GM12878 (cell line): Measurements from ENCODE around the gene GDA. TPM values are rescaled to one million over a fixed set of nuclear protein-coding genes. Genes with fewer than 3 reads are reported as not detected.

ENCODE experiments used
- ATAC-seq: fragments of 200-7000 bp; cut with Tn5 transposase; 3 replicates; pipeline ENCODE4 v1.9.1; 2020; ENCODE audit warnings: mild to moderate bottlenecking, moderate library complexity
- BruUV-seq: library from RNA; stranded (reverse); fragments of 400-500 nt; replicated peaks from 2 replicates; lab custom pipeline; 2021; lab: Mats Ljungman, UMichigan
- CTCF ChIA-PET: fragments of 300-600 bp; sonication (Branson Sonifier 250); formaldehyde crosslinking; extraction: SDS; loops from one replicate; lab custom pipeline; 2021; ENCODE audit warnings: inconsistent platforms; lab: Yijun Ruan, JAX
- POLR2A ChIA-PET: fragments of 350-600 bp; formaldehyde crosslinking; extraction: SDS; loops from one replicate; lab custom pipeline; 2021; ENCODE audit warnings: inconsistent platforms; lab: Charles Lee
- RAD21 ChIA-PET: fragments of 300-600 bp; sonication (Branson Sonifier 250); formaldehyde crosslinking; loops from one replicate; lab custom pipeline; 2023; ENCODE audit warnings: antibody characterized with exemption; ENCODE audit not compliant: unreplicated experiment; lab: Charles Lee
- SMC1A ChIA-PET: fragments of 300-600 bp; sonication (Branson Sonifier 250); formaldehyde crosslinking; loops from one replicate; lab custom pipeline; 2023; ENCODE audit not compliant: unreplicated experiment, uncharacterized antibody; lab: Charles Lee
- DNase-seq: peaks from one replicate; pipeline ENCODE4 v3.0.0-alpha.2; 2011; ENCODE audit warnings: low read depth, low spot score
- FAIRE-seq: peaks from 3 replicates; lab custom pipeline; 2011; peaks lifted over from hg19 to GRCh38; lab: Jason Lieb, UNC
- H2AFZ ChIP-seq: 2 replicates; pipeline ENCODE4 v1.6.0; 2011; ENCODE audit warnings: low read depth, low read length, control low read depth; ENCODE audit not compliant: control insufficient read depth
- H3K27ac ChIP-seq: 2 replicates; pipeline ENCODE4 v1.5.1; 2011; ENCODE audit warnings: control low read depth; ENCODE audit not compliant: control insufficient read depth, insufficient read depth
- H3K27me3 ChIP-seq, 2 experiments: replicated peaks in 1 of 2; 2 replicates each; pipeline versions ENCODE4 v1.6.0 to v1.6.1; 2011; ENCODE audit warnings: low read length in 1 of 2; ENCODE audit not compliant: control insufficient read depth in 2 of 2, insufficient read depth in 2 of 2
- H3K36me3 ChIP-seq, 2 experiments: 2 replicates each; pipeline ENCODE4 v1.5.1; 2011; ENCODE audit warnings: low read length in 1 of 2; ENCODE audit not compliant: control insufficient read depth in 2 of 2, insufficient read depth in 2 of 2
- H3K4me1 ChIP-seq: 2 replicates; pipeline ENCODE4 v1.6.1; 2011; ENCODE audit warnings: mild to moderate bottlenecking, low read length, moderate library complexity, mixed read lengths; ENCODE audit not compliant: control insufficient read depth, insufficient read depth
- H3K4me2 ChIP-seq: 2 replicates; pipeline ENCODE4 v1.6.0; 2011; ENCODE audit warnings: control low read depth; ENCODE audit not compliant: control insufficient read depth, insufficient read depth
- H3K4me3 ChIP-seq: fragments of 200-600 bp; sonication (generic); 2 replicates; pipeline ENCODE4 v1.5.1; 2016
- H3K79me2 ChIP-seq: 2 replicates; pipeline ENCODE4 v1.6.0; 2011; ENCODE audit warnings: low read length; ENCODE audit not compliant: control insufficient read depth, insufficient read depth
- H3K9ac ChIP-seq: 2 replicates; pipeline ENCODE4 v1.8.0; 2011; ENCODE audit warnings: low read length, control low read depth, mixed read lengths; ENCODE audit not compliant: control insufficient read depth, insufficient read depth
- H3K9me3 ChIP-seq: replicated peaks from 3 replicates; pipeline ENCODE4 v1.5.1; 2011; ENCODE audit warnings: mild to moderate bottlenecking, low read length; ENCODE audit not compliant: control insufficient read depth, insufficient read depth
- H4K20me1 ChIP-seq: 2 replicates; pipeline ENCODE4 v1.6.0; 2011; ENCODE audit not compliant: control insufficient read depth, insufficient read depth
- CEBPB ChIP-seq, 2 experiments: fragments of 150-350 bp in 1 of 2; IDR thresholded peaks; 2 replicates each; pipeline ENCODE4 v1.6.1; 2012 to 2014; ENCODE audit warnings: low read depth in 2 of 2, low read length in 2 of 2, borderline replicate concordance in 1 of 2, inconsistent platforms in 1 of 2
- ETV6 ChIP-seq, 2 experiments: fragments of 450-650 bp in 1 of 2; IDR thresholded peaks in 1 of 2; conservative IDR thresholded peaks in 1 of 2; 2 replicates each; pipeline ENCODE4 v1.6.1; 2014; ENCODE audit warnings: antibody characterized with exemption in 1 of 2, borderline replicate concordance in 1 of 2, low read depth in 1 of 2, mild to moderate bottlenecking in 1 of 2, moderate library complexity in 1 of 2
- GATAD2B ChIP-seq: fragments of 450-650 bp; conservative IDR thresholded peaks from 2 replicates; pipeline ENCODE4 v1.6.1; 2017; ENCODE audit warnings: low read depth, mild to moderate bottlenecking, moderate library complexity
- IRF4 ChIP-seq: IDR thresholded peaks from 2 replicates; pipeline ENCODE4 v1.6.1; 2011; ENCODE audit warnings: low read depth, low read length
- KLF5 ChIP-seq: fragments of 450-650 bp; IDR thresholded peaks from 2 replicates; pipeline ENCODE4 v1.6.1; 2014; ENCODE audit warnings: mild to moderate bottlenecking; ENCODE audit not compliant: partially characterized antibody
- MYB ChIP-seq: fragments of 150-350 bp; IDR thresholded peaks from 2 replicates; pipeline ENCODE4 v1.6.1; 2014; ENCODE audit warnings: mild to moderate bottlenecking, low read depth, low read length, borderline replicate concordance
- NR2C1 ChIP-seq: fragments of 450-650 bp; IDR thresholded peaks from 2 replicates; pipeline ENCODE4 v1.6.1; 2017; ENCODE audit warnings: antibody characterized with exemption, mild to moderate bottlenecking, moderate library complexity
- RB1 ChIP-seq: fragments of 450-650 bp; formaldehyde crosslinking; IDR thresholded peaks from 2 replicates; pipeline ENCODE4 v1.6.1; 2017; ENCODE audit warnings: mild to moderate bottlenecking, borderline replicate concordance
- RBBP5 ChIP-seq: fragments of 200-600 bp; sonication (generic); conservative IDR thresholded peaks from 2 replicates; pipeline ENCODE4 v1.6.1; 2016
- RUNX3 ChIP-seq: IDR thresholded peaks from 2 replicates; pipeline ENCODE4 v1.6.1; 2012; ENCODE audit warnings: low read length, inconsistent platforms
- SMARCA5 ChIP-seq: fragments of 450-650 bp; IDR thresholded peaks from 2 replicates; pipeline ENCODE4 v1.6.1; 2017; ENCODE audit warnings: mild to moderate bottlenecking
- SPI1 ChIP-seq: IDR thresholded peaks from 2 replicates; pipeline ENCODE4 v1.6.1; 2011; ENCODE audit warnings: low read depth, mild to moderate bottlenecking, low read length, moderate library complexity, borderline replicate concordance; ENCODE audit not compliant: insufficient read depth
- USF2 ChIP-seq: IDR thresholded peaks from 2 replicates; pipeline ENCODE4 v1.6.1; 2011; ENCODE audit warnings: low read depth, low read length, improper control_type of control experiment, borderline replicate concordance
- WRNIP1 ChIP-seq: IDR thresholded peaks from 2 replicates; pipeline ENCODE4 v1.6.1; 2011; ENCODE audit warnings: low read depth, low read length, improper control_type of control experiment, borderline replicate concordance
- ZNF384 ChIP-seq: IDR thresholded peaks from 2 replicates; pipeline ENCODE4 v1.6.1; 2012; ENCODE audit warnings: low read depth, mild to moderate bottlenecking, low read length, improper control_type of control experiment, borderline replicate concordance
- WGBS: methylation state at CpG from one replicate; pipeline ENCODE4 v1.1.6; 2016; ENCODE audit warnings: low lambda C conversion rate; ENCODE audit not compliant: insufficient replicate concordance, insufficient coverage; ENCODE audit errors: missing lambda C conversion rate; 5-methylcytosine and 5-hydroxymethylcytosine counted together
- in situ Hi-C: fragments of 300-500 bp; cut with MboI; formaldehyde crosslinking; loops from 9 replicates; pipeline ENCODE4 v1.14.3; 2018; ENCODE audit warnings: mixed read lengths
- intact Hi-C: fragments of 100-400 bp; cut with micrococcal nuclease; formaldehyde crosslinking; loops from one replicate; pipeline ENCODE4 v1.14.2; 2022; ENCODE audit not compliant: unreplicated experiment
- polyA plus RNA-seq, 11 experiments: library from polyadenylated mRNA; depleted of rRNA in 4 of 11; unstranded in 6 of 11; stranded (reverse) in 5 of 11; fragments of >200 nt; fragmentation: Nextera tagmentation in 4 of 11; fragmentation: Illumina TruSeq in 1 of 11; extraction: Ambion mirVana in 4 of 11; extraction: Trizol in 1 of 11; gene quantifications; 1 replicate in 1 of 11; 2 replicates in 10 of 11; pipeline versions ENCODE4 v1.2.1 to v1.2.3, GENCODE V29; 2011 to 2016; ENCODE audit warnings: inconsistent platforms in 2 of 11, missing spikeins in 2 of 11, low read depth in 1 of 11
- total RNA-seq, 4 experiments: library from RNA; depleted of rRNA in 3 of 4; stranded (reverse); fragments of >200 nt in 3 of 4; fragmentation: Illumina TruSeq in 1 of 4; extraction: Trizol in 1 of 4; gene quantifications; 2 replicates each; pipeline versions ENCODE4 v1.2.1 to v1.2.3, GENCODE V29; 2013 to 2021
- TF ChIP-seq, protein P1 (sequence below): IDR thresholded peaks from 2 replicates; pipeline ENCODE4 v1.6.1; 2012; ENCODE audit warnings: low read length, inconsistent platforms
- TF ChIP-seq, protein P2 (sequence below): fragments of 450-650 bp; IDR thresholded peaks from 2 replicates; pipeline ENCODE4 v1.6.1; 2017; ENCODE audit warnings: low read depth, mild to moderate bottlenecking, moderate library complexity

GDA gene
- total and polyA plus RNA-seq, 10 of the 15 experiments (the other 5 are each of a cell fraction or from before 2014, with no cell fraction given): 0.19 to 17.9 (median 0.48) TPM; not detected in 2

- DNase-seq (no peak), FAIRE-seq (no peak), ATAC-seq (no peak)
- Histone ChIP-seq H4K20me1 (no peaks in the 10 kb centered on the region), H3K36me3 (no peaks in the 10 kb centered on the region), H3K4me3 (no peak overlapping the region), H3K9me3 (no peaks in the 10 kb centered on the region), H3K27ac (no peak overlapping the region), H3K79me2 (no peaks in the 10 kb centered on the region), H2AFZ (no peak overlapping the region), H3K4me1 (no peaks in the 10 kb centered on the region), H3K27me3 (no peaks in the 10 kb centered on the region), H3K9ac (no peak overlapping the region), H3K4me2 (no peak overlapping the region)
- intact Hi-C loops: no loop called here
- ChIA-PET SMC1A (interaction anchor here (1.0 to 2.3 kb wide), 7 partner anchors 14 to 217 kb away, joined by 3 to 6 read pairs (median 3); no protein-coding TSS in a partner anchor), RAD21 (no interaction called here), POLR2A (no interaction called here), CTCF (no interaction called here)
- in situ Hi-C loops: no loop called here
- no TSS peak for BruUV-seq
- 25% methylated on average over 6 of the region's 6 CpGs for WGBS
- TF ChIP-seq IRF4 (no peak), USF2 (no peak), GATAD2B (no peak), WRNIP1 (no peak), MYB (no peak), RUNX3 (no peak), KLF5 (no peak), ETV6 (conservative IDR thresholded peaks at IDR 0.05 in 1 of 2, IDR thresholded peaks at IDR 0.05 in 1 of 2; ENCODE audit: borderline replicate concordance in 1 of 2, low read depth in 1 of 2) (no peak), RBBP5 (no peak), SPI1 (no peak), SMARCA5 (no peak), NR2C1 (no peak), CEBPB (IDR thresholded peaks at IDR 0.05; ENCODE audit: borderline replicate concordance in 1 of 2, low read depth in 2 of 2, low read length in 2 of 2) (no peak), ZNF384 (no peak), RB1 (no peak)
- TF ChIP-seq, protein P1, sequence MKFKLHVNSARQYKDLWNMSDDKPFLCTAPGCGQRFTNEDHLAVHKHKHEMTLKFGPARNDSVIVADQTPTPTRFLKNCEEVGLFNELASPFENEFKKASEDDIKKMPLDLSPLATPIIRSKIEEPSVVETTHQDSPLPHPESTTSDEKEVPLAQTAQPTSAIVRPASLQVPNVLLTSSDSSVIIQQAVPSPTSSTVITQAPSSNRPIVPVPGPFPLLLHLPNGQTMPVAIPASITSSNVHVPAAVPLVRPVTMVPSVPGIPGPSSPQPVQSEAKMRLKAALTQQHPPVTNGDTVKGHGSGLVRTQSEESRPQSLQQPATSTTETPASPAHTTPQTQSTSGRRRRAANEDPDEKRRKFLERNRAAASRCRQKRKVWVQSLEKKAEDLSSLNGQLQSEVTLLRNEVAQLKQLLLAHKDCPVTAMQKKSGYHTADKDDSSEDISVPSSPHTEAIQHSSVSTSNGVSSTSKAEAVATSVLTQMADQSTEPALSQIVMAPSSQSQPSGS: no peak
- TF ChIP-seq, protein P2, sequence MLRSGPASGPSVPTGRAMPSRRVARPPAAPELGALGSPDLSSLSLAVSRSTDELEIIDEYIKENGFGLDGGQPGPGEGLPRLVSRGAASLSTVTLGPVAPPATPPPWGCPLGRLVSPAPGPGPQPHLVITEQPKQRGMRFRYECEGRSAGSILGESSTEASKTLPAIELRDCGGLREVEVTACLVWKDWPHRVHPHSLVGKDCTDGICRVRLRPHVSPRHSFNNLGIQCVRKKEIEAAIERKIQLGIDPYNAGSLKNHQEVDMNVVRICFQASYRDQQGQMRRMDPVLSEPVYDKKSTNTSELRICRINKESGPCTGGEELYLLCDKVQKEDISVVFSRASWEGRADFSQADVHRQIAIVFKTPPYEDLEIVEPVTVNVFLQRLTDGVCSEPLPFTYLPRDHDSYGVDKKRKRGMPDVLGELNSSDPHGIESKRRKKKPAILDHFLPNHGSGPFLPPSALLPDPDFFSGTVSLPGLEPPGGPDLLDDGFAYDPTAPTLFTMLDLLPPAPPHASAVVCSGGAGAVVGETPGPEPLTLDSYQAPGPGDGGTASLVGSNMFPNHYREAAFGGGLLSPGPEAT: no peak
Observed at GRCh38 chr9:72256931-72257330, 107.7 kb downstream of the GDA start.
